Fibroblast of peridontal ligament (primary cell): Measurements from ENCODE around the gene ADSS1.

Experiments used
- DNase-seq: peaks from one replicate; pipeline ENCODE4 v3.0.0-alpha.2; 2010; ENCODE audit errors: extremely low read depth

The ADSS1 gene

GRCh38 chr14:104782808-104783139 is 58.7 kb downstream of the ADSS1 start:
- no peak for DNase-seq

GRCh38 chr14:104783484-104784217 is 59.6 kb downstream of the ADSS1 start:
- DNase-seq: no peak

GRCh38 chr14:104784218-104784568 is 60.2 kb downstream of the ADSS1 start:
- DNase-seq: no peak

DNA sequence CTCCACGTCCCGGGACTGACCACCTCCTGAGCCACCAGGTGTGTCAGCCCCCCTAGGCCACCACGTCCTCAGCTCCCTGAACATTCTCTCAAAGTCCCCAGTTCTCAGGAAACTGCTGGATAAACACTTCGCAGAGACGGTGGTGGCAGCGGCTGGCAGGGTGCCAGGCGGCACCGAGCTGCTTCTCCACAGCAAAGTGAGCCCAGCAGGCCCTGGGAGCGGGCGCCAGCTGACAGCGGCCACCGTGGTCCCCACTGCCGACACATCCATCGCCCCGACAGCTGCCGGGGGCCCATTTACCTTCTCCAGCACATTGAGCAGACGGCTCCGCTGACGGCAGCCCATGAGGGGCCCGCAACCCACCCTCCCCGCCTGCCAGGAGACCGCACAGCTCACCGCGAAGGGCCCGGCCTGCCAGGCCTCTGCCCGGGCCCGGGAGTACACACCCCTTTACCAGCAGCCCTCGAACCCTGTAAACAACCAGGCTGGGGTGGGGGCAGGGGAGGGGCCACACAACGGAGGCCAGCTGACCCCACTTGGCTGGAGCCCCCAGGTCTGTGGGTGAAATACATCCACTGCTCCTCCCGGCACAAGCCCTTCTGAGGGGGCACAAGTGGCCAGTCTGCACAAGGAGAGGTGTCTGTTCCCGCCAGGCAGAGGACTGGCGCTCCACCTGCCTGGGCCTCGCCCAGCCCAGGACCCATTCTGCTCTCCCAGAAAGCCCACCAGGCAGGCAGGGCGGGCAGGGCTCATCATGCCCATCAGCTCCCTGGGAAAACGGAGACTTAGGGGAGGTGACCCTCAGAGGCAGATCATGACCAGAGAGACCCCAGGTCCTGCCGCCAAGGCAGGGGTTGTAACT is 61.0 kb downstream of the ADSS1 start:
- no peak for DNase-seq

- DNase-seq: no peak
Observed at GRCh38 chr14:104785708-104786080, 61.7 kb downstream of the ADSS1 start.

GRCh38 chr14:104786091-104786586 is 62.1 kb downstream of the ADSS1 start:
- DNase-seq: no peak

- DNase-seq: no peak
Observed at GRCh38 chr14:104786726-104787675, 63.0 kb downstream of the ADSS1 start.

- no peak for DNase-seq
Observed at GRCh38 chr14:104787736-104788135, 63.7 kb downstream of the ADSS1 start.

DNA sequence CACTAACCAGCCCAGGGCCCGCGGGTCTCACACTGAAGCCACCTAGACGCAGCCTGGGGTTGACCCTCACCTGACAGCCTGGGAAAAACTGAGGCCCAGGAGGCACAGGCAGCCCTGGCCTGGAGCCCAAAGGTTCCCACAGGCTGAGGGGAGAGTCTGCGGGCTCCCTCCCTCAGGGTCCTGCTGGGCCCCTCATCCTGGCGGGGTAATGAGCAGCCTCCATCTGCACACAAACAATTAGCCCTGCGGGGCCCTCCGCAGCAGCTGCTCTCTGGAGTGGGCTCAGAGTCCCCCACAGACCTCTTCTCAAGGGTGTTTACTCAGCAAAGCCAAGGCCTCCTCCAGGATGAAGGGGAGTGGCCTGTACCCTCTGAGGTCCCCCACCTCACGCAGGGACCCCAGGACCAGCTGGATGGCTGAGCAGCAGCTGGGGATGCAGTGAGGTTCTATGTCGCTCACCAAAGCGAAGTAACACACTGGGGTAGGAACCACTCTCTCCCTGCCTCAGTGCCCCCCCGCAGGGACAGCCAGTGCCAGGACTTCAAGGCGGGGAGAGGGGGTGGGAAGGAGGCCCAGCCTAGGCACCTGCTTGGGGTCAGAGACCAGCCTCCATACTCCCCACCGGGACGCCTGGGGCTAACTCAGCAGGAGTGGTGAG is 64.3 kb downstream of the ADSS1 start:
- DNase-seq: no peak

- no peak for DNase-seq
Observed at GRCh38 chr14:104788873-104789663, 65.0 kb downstream of the ADSS1 start.

- DNase-seq: no peak
Observed at GRCh38 chr14:104789752-104790743, 66.0 kb downstream of the ADSS1 start.

- no peak for DNase-seq
Observed at GRCh38 chr14:104791425-104791824, 67.4 kb downstream of the ADSS1 start.

DNA sequence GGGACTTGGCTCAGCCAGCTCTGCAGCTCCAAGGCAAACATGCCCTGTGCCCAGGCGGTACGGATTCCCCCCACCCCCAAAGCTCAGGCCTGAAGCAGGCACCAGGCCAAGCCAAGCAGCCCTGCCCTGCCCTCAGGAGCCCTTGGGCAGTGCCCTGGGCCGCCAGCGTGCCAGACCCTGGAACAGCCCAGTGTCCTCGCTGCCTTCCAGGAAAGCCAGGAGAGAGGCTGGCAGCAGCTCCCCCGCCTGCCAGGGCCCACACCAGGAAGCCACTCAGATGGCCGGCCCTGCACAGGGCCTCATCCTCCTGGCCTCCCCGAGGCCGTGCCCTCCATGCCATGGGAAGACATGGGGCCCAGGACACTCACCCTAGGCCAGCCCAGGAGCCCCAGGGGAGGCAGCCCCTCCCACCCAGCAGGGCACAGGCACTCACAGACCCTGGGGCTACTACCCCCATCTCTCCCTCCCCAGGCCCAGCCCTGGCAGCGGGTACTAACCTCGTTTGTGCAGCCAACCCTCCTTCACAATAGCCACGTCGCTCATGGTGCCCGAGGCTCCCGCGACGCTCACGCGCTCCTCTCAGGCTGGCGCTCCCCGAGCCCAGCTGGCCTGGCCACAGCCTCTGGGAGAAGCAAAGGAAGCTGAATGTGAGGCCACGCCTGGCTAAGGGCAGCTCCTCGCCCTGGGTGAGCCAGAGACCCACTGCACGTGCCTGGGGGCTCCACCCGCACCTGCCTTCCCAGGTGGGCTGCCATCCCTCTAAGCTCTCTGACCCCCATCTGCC is 68.3 kb downstream of the ADSS1 start:
- DNase-seq: no peak

DNA sequence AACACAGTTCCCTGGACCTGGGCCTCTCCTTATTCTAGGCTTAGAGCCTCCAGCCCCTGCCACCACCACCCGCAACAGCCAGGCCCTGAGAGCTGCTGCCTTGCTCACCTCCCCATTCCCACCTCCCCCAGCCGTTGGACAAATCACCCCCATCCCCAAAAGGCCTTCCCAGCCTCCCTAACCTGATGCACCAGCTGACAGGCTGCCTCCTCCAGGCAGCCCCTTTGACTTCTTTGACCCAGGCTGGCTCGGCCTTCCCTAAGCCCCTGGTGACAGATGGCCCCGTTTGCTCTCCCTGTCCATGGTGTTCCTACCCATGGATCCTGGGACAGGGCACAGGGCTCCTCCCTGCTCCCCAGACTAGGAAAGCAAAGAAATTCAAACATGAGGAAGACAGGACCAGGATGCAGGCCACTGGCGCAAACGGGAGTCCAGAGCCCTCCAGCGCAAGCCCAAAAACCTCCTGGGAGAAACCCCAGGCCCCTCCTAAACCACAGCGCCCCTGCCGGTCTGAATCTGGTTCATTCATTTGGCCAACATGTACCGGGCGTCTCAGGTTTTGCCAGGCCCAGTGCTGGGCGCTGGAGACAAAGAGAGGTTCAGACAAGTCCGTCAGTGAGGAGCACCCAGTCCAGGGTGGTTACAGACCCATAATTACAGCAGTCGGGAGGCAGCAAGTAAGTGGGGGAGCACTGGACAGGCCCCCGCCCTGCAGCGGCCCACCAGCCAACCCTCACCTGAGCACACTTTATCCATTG is 69.1 kb downstream of the ADSS1 start:
- no peak for DNase-seq

GRCh38 chr14:104793703-104793959 is 69.6 kb downstream of the ADSS1 start:
- no peak for DNase-seq

- peak; percentile 55 for DNase-seq
Observed at GRCh38 chr14:104794099-104794498, 70.1 kb downstream of the ADSS1 start.

DNA sequence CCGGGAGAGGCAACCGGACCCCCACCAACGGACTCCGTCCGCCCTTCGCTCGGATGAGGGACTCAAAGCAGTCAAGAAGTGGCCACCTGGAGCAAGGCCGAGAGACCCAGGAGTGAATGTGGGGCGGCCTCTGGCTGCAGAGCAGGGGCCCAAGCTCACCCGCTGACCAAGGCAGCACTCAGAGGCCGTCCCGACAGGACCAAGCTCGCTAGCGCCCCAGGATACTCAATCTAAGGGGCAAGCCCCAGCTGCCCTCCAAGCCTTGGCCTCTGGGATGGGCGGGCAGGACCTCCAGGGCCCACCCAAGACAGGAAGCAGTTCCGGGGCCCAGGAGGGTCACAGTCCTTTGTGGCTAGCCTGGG is 70.6 kb downstream of the ADSS1 start:
- peak; percentile 16 for DNase-seq
